Stimulated activated CD8-positive, alpha-beta memory T cell treated with anti-CD3 and anti-CD28 coated beads, Interleukin-15, amount 100 ng/mL, for 1 hour (primary cell): ENCODE results near the gene CHRNA4.

Source experiments
- DNase-seq: peaks from one replicate; pipeline ENCODE4 v3.0.0-alpha.2; 2020; ENCODE audit warnings: low read depth

Gene CHRNA4

DNA sequence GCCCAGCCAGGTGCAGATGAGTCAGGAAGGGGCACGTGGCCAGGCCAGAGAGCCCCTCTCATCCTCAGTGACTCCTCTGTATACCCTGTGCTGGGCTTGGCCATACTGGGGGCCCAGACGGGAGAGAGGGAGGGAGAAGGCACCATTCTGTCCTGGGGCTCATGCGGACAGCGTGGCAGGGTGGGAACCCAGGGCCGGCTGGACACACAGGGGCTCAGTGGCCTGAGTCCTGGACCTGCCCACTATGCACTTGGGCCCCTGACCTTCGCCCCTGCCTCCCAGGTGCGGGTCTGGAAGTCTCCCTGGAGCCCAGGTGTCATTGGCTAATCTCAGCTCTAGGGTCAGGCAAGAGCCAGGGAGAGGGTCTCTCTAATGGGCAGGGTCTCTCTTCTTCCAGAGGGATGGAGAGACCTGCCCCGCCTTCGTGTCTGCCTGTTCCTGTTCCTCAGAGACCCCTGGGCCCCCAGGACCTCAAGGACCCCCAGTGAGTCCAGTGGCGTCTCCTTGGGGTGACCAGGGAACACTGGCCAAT lies 40.5 kb downstream of the CHRNA4 start:
- no peak for DNase-seq

DNA sequence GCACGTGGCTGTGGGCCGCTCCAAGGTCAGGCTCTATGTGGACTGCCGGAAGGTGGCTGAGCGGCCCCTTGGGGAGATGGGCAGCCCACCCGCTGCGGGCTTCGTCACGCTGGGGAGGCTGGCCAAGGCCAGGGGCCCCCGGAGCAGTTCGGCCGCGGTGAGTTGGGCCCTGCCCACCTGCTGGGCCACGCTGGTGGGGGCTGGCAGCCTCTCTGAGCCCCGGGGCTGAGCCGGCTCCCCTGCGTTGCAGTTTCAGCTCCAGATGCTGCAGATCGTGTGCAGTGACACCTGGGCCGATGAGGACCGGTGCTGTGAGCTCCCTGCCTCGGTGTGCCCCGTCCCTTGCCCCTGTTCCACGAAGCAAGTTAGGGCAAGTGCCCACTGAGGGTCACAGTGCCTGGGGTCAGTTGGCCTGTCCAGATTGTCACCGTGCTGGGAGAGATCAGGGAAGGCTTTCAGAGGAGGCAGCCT lies 41.1 kb downstream of the CHRNA4 start:
- no peak for DNase-seq

DNA sequence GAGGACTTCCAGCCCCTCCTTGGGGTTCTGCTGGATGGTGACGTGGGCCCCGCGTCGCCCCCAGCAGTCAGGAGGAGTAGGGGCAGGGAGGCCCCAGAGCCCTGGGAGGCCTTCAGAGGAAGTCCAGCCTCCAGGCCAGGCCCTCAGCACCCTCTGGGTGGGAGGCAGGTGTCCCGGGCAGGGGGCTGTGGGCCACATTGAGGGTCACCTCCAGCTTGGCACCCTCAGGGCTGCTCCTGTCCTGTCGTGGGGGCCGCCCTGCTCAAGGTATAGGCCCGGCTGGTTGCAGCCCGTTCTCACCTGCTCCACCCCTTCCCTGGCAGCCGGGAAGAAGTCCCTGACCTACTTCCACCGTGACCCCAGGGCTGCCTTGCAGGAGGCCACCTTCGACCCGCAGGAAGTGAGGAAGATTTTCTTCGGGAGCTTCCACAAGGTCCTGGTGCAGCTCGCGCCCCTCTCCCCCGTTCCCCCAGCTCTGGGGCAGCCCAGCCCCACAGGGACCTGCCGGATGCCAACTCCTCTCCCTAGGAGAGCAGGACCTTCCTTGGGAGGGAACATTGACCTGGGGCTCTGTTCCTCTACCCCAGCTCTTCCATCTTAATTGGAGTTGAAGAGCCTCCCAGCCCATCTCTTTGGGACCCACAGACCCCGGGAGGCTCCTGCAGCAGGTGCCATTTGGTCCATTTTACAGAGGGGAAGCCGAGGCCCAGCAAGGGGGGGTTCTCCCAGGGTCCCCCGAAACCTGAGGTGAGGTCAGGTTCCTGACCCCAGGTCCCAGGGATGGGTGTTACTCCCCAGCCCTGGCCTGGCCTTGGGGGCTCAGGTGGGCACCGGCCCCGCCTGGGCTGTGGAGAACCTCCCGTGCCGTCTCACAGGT lies 41.7 kb downstream of the CHRNA4 start:
- no peak for DNase-seq

DNA sequence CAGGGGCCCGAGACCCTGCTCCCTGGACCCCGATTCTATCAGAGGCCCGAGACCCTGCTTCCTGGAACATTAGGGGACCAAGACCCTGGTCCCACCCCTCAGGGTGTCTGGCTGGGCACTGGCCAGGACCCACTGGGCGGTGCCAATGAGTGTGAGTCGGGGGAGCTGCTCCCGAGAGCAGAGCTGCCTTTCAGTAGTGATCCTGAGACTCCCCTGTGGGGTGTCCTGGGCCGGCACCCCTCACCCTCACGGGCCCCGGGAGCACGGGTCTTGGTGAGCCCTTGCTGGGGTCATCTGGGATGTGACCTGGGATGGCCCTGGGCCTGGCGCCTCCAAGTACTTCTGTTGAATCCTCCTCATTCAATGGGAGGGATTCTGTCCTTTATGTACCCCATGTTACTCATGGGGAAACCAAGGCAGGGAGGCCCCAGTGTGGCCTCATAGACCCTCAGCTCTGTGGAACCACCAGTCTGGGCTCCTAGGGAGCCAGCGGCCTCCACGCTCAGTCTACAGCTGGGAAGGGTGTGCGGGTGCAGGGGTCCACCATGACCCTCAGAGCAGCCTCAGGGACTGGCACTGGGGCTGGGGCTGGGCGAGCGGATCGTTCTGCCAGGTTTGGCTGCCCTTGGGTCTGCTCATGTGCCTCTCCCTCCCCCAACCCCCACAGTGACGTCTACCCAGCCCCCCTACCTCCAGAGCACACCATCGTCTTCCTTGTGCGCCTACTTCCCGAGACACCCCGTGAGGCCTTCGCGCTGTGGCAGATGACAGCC lies 42.6 kb downstream of the CHRNA4 start:
- DNase-seq, result no peak

DNA sequence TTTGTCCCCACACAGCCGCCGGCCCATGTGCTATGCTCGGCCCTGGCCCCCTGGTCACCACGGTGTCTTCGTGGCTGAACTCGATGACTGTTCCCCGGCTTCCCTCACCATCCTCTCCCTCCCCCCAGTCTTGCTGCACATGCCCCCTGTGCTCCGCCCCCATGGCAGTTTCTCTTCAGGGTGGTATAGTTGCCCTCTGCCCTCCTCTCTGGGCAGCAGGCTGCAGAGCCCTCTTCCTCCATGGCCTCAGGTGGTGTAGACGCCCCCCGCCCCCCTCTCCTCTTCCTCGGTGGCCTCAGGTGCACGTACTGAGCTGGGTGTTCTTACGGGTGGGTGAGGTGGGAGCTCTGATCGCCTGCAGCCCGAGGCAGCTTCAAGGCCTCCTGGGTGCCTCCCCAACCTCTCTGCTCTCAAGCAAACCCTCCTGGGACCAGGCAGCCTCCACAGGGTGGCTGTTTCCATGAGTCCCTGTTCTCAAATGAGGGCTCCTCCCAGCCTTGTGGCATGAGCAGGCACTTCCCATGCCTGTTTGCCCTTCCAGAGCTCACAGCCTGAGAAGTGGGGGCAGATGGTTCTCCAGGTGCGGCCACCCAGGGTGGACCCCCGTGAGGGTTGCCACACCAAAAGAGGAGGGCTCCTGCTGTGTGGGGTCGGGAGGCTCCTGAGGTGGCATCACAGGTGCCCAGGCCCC lies 43.4 kb downstream of the CHRNA4 start:
- no peak for DNase-seq

DNA sequence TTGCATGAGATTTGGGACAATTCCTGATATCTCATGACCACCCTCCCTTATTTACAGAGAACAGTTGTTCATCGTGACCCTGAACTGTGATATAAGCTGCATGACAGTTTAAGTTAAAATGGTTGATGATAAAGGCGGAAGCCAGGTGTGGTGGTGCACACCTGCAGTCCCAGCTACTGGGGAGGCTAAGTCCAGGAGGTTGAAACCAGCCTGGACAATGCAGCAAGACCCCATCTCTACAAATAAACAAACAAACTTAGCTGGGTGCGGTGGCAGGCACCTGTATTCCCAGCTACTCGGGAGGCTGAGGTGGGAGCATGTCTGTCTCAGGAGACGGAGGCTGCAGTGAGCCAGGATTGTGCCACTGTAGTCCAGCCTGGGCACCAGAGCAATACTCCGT lies 44.1 kb downstream of the CHRNA4 start:
- DNase-seq, result no peak

DNA sequence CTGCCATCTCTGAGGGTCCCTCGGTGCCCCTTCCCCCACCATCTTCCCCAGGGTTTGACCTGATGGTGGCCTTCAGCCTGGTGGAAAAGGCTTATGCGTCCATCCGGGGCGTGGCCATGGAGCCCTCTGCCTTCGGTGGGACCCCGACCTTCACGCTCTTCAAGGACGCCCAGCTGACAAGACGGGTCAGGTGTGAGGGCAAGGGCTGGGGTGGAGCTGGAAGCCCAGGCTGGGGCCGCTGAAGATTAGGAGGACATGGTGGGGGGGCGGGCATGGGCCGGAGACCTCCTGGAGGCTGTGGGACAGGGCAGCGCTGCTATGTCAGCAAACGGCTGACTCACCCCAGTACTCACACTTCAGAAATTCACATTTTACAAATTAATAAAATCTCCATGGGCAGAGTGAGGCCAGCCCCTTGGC lies 44.6 kb downstream of the CHRNA4 start:
- DNase-seq, result no peak

DNA sequence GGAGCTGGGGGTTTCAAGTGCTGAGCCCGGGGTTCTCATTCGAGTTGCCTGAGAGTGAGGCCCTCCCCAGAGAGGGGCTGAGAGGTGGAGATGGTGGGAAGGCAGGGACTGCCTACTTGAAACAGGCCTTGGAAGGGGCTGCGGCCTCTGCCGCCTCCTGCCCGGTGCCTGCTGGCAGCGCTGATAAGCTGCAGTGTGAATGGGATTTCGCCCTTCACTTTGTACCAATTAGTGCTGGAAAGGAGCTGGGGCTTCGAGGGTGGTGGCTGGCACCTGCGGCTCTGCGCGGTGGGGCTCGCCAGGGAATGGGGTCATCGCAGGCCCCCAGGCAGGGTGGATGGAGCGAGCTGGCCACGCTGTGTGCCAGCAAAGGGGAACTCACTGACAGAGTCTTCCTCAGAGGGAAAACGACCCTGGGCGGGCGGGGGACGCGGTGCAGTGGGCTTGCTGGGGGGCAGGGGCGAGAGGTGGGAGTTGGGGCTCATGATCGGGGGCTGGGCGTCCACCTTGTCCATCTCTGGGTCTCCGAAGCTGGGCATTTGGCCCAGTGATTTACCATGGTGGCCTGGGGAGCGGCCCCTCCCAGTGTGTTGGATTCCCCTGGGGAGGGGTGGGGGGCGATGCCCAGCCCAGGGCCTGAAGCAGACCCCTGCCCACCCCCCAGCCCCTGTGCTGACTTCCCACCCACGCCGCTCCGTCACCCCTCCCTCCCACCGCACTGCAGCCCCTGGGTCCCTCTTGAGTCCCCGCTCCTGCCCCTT lies 45.2 kb downstream of the CHRNA4 start:
- no peak for DNase-seq

DNA sequence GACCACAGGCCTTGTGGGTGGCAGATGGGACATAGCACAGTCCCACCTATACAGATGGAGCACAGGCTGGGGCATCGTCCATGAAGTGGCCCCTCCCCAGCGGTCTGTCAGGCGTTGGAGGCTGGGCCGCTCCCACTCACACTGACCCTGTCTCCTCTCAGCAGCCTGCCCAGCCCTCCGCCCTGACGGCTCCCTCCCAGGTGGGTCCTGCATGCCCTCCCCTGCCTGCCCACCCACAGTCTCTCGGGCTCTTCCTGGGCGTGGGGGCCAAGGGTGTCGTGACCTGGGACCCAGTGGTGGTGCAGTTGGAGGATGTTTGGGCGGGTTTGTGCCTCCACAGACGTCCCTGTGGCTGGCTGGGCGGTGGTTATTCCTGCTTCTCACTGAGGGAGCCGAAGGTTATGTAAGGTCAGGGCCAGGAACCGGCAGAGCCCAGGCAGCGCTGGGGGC lies 45.9 kb downstream of the CHRNA4 start:
- no peak for DNase-seq

DNA sequence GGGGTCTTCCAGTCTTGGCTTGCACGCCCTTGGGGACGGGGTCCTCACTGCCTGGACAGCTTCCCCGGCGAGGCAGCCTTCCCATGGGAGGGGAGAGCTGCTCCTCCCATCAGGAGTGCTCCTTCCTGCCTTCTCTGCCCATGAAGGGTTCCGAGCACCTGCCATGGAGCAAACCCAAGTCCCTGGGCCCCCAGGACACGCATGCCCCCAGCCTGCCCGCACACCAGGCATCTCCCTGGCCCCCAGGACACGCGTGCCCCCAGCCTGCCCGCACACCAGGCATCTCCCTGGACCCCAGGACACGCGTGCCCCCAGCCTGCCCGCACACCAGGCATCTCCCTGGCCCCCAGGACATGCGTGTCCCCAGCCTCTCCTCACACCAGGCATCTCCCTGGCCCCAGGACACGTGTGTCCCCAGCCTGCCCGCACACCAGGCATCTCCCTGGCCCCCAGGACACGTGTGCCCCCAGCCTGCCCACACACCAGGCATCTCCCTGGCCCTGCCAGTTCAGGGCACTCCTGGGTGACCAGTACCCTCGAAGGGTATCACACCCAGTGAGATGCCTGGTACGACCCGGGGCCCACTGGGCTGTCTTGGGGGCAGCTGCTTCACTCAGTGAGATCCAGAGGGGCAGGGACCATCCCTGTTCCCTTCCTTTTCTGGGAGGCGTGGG lies 46.4 kb downstream of the CHRNA4 start:
- DNase-seq, result no peak

DNA sequence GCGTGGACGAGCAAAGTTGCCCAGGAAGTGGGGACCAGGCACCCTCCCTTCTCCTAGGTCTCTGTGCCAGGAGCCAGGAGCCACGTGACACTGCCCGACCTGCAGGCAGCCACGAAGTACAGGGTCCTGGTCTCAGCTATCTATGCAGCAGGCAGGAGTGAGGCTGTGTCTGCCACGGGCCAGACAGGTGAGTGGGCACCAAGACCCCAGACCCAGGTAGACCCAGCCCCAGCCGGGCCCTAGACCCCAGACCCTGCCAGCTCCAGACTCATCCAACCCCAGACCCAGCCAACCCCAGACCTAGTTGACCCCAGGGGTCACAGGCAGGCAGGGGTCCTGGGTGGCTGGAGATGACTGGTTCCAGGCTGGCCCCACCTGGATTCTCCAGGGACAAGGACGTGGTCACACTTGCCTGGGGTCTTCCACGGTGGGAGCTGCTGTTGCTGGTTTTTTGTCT lies 47.1 kb downstream of the CHRNA4 start:
- DNase-seq, result no peak

DNA sequence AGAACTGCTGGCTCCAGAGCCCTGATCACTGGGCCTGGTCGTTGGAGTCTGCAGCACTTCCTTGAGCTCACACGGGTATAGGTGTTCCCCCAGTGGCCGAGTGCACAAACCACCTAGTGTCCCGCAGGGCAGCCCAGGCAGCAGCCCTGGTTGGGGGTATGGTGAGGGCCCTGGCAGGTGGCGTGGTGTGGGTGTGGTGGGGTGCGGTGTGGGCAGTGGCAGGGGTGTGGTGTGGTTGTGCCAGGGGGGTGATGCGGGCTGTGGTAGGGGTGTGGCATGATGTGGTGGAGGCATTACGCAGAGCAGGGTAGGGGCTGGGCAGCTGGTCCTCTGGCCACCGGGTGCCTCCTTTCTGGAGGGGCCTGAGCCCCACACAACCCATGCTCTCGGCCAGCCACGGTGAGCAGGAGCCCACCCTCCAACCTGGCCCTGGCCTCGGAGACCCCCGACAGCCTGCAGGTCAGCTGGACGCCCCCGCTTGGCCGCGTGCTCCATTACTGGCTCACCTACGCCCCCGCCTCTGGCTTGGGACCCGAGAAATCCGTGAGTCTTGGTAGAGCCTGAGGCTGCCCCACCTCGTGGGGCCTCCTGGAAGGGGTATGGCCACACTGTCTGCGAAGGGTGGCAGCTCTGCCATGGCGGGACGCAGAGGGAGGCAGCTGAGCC lies 47.7 kb downstream of the CHRNA4 start:
- DNase-seq, result no peak

DNA sequence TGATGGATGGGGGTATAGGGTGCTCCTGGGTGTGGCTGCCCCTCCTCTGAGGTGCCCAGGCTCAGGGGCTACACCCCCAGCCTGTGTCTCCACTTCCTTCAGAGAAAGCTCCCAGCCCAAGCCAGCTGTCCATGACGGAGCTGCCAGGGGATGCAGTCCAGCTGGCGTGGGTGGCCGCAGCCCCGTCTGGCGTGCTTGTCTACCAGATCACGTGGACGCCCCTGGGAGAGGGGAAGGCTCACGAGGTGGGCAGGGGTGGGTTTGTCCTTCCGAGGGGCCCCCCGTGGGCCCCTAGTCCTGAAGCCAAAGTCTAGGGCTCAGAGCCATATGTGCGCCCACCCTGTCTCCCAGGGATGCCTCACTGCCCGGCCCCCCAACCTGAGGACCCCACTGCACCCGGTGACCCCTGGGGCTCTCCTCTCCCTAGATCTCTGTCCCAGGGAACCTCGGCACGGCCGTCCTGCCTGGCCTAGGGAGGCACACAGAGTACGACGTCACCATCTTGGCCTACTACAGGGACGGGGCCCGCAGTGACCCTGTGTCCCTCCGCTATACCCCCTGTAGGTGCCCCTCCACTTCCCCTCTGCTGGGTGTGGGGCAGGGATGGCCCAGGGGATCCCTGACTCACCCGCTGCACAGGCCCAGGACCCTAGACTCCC lies 48.3 kb downstream of the CHRNA4 start:
- DNase-seq, result no peak

DNA sequence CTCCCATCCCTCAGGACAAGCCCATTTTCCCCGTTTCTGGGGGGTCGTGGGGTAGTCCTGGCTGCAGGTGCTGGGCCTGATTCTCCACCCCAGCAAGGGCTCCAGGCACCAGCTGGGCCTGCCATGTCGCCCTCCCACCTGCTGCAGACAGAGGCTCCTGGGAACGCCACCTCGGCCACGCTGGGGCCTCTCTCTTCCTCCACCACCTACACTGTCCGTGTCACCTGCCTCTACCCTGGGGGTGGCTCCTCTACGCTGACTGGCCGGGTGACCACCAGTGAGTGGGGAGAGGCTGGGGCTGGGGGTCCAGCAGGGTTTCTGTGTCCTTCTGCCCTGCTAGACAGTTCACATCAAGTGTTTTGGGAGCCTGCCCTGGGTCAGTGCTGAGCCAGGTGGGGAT lies 48.9 kb downstream of the CHRNA4 start:
- no peak for DNase-seq

DNA sequence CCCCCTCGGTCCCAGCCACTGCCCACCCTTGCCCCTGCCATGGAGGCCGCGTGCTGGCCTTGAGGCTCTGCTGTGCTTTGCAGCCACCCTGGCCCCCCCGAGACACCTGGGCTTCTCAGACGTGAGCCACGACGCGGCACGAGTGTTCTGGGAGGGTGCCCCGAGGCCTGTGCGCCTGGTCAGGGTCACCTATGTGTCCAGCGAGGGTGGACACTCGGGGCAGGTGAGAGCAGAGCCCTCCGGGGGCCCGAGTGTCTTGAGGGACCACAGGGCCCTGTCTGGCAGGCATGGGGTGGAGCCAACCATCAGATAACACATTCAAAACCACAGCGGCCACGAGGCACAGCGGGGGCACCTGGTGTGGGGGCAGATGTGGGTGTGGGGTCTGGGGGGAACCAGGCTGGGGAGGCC lies 49.3 kb downstream of the CHRNA4 start:
- DNase-seq, result no peak

DNA sequence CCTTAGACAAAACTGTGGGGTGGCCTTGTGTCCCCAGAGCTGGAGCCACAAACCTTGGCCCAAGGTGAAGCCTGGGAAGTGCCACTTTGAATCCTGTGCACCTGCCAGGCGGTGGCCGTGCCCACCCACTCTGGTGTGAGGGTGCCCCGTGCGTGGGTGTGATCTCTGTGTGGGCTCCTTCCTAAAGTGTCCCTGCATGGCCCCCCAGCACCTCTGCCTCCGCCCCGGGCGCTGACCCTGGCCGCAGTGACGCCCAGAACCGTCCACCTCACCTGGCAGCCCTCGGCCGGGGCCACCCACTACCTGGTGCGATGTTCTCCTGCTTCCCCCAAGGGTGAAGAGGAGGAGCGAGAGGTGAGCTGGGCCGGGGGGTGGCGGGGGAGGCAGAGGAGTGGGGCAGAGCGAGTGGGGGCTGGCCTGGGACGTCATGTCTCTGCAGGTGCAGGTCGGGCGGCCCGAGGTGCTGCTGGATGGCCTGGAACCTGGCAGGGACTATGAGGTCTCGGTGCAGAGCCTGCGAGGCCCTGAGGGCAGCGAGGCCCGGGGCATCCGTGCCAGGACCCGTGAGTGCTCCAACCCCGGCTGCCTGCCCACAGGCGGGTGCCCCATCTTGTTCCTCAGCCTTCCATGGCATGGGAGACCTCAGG lies 49.8 kb downstream of the CHRNA4 start:
- no peak for DNase-seq

DNA sequence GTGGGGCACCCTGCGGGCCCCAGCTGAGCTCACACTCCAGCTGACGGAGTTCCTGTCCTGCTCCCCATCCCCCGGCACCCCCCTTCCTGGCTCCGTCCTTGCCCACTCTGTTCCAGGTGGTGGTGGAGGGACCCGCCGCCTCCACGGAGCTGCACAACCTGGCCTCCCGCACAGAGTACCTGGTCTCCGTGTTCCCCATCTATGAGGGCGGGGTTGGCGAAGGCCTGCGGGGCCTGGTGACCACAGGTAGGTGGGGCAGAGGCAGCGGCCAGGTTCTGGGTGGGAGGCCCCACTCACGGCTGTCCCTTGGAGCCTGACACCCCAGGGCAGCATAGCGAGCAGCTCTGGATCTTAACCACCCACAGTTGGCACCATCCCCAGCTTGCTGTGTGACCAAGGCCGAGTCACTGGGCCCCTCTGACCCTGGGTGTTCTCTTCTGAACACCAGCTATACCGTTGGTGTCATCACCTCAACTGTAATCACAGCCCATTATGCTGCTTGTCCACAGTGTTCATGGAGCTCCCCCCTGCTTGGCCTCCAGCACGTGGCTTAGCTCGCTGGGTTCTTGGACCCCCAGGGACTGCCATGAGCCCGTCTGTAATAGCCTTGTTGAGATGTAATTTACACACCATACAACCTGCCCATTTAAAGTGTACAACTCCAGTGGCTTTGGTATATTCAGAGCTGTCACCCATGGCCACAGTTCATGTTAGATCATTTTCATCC lies 50.7 kb downstream of the CHRNA4 start:
- no peak for DNase-seq

DNA sequence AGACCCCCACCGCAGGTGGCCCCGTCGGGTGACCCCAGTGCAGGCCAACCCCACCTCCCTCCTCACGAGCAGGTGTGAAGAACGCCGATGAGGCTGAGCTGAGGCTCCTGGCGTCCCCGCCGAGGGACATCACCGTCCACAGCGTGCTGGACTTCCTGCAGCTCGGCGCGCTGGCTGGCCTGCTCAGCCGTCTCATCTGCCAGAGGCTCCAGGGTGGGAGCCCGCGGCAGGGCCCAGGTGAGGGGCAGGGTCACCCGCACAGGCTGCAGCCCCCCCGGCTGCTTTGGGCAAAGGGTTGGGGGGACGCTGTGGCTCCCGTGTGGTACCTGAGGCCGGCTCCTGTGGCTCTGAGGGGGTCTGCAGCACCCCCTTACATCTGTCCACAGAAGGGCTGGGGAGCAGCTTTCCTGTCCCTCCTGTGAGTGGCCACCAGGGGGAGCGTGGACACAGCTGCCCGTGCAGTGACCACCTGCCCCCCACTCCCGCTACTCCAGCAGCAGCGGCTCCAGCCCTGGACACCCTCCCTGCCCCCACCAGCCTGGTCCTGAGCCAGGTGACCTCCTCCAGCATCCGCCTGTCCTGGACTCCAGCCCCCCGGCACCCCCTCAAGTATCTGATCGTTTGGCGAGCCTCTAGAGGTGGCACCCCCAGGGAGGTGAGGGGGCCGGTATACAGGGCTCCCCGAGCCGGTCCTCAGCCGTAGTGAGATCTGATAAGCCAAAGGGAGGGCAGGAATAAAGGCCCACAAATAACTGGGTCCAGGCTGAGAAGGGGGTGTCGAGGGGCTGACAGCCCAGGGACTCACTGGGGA lies 51.7 kb downstream of the CHRNA4 start:
- no peak for DNase-seq
